ENCODE measurements around the gene MTMR4. TPM values are rescaled to one million over a fixed set of nuclear protein-coding genes. Genes with fewer than 3 reads are reported as not detected.
A peak's percentile ranks its signal among the peaks of the same experiment; 100 is the strongest.

Gene MTMR4
- total and polyA plus RNA-seq, 10 donors, result 12.7 to 61.9 (median 50.1) TPM

DNA sequence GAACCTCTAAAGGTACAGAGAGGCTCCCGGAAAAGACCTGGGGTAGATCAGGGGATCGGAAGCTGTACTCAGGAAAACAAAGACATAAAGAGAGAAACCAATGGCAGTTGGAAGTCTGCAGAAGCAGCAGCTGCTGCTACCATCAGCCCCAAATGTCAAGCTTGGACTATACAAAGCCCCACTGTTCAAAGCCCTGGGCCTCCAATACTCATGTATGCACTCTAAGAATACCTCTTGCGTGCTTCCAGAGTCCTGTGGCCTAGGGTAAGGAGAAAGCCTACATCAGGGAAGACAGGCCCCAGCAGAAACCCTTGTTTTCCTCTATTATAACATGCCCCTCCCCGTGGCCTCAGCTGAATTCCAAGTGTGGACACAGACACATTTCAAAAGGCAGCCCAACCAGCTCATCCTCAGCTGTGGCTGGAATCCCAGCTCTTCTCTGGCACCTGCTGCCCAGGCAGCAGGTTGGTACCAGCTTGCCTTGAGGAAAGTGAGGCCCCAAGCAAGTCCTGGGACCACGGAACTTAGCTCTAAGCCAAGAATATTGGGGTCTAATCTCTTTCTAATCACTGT is 19.3 kb upstream of the MTMR4 start:
- Histone ChIP-seq H3K36me3 (no peaks in the 10 kb centered on the region), H3K4me3 (no peak overlapping the region), H3K9me3 (no peaks in the 10 kb centered on the region), H3K27me3 (replicated peaks in 1 of 7) (peaks cover 0 to 30% (median 0%) of the 10 kb centered on the region in 7 donors), H3K27ac (no peak overlapping the region), H3K4me1 (peaks cover 1 to 67% (median 24%) of the 10 kb centered on the region in 6 donors)
- intact Hi-C loops (cut with DNase I; ENCODE audit: low total_unique reads), result no loop called here
- TF ChIP-seq POLR2A (IDR thresholded peaks at IDR 0.05) (no peak), POLR2AphosphoS5 (IDR thresholded peaks at IDR 0.05) (no peak)
- TF ChIP-seq, protein P1, sequence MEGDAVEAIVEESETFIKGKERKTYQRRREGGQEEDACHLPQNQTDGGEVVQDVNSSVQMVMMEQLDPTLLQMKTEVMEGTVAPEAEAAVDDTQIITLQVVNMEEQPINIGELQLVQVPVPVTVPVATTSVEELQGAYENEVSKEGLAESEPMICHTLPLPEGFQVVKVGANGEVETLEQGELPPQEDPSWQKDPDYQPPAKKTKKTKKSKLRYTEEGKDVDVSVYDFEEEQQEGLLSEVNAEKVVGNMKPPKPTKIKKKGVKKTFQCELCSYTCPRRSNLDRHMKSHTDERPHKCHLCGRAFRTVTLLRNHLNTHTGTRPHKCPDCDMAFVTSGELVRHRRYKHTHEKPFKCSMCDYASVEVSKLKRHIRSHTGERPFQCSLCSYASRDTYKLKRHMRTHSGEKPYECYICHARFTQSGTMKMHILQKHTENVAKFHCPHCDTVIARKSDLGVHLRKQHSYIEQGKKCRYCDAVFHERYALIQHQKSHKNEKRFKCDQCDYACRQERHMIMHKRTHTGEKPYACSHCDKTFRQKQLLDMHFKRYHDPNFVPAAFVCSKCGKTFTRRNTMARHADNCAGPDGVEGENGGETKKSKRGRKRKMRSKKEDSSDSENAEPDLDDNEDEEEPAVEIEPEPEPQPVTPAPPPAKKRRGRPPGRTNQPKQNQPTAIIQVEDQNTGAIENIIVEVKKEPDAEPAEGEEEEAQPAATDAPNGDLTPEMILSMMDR (IDR thresholded peaks at IDR 0.05 in 8 of 11, conservative IDR thresholded peaks at IDR 0.05 in 3 of 11), result no peak
- DNase-seq, result no peak
- 92 to 98% (median 96%) methylated on average over 5 of the region's 5 CpGs for WGBS, 5 donors

DNA sequence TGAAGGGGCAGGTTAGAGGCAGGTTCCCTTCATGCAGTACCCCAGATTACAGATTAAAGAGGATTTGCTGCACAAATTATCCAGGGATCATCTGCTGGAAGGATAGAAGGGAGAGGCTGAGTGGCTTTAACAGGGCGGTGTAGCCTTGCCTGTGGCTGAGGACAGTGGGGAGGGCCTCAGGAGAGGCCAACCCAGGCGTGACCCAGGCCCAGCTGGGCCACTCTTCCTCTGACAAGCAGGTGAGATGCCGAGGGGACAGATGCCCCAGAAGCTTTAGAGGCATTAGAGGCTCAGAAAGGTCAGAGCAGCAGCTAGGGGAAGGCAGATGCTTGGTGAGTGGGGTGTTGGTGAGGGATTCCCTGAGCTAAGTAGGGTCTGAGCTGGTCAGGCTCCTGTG is 18.1 kb upstream of the MTMR4 start:
- H3K27ac ChIP-seq, result peak overlapping the region in 4 of 8 donors; percentile 51 to 74 (median 71)
- H3K27me3 ChIP-seq (replicated peaks in 1 of 7), result peaks cover 0 to 30% (median 0%) of the 10 kb centered on the region in 7 donors
- no peak for TF ChIP-seq POLR2AphosphoS5 (IDR thresholded peaks at IDR 0.05)
- TF ChIP-seq, protein P1 (IDR thresholded peaks at IDR 0.05 in 8 of 11, conservative IDR thresholded peaks at IDR 0.05 in 3 of 11), result no peak
- no peak for TF ChIP-seq POLR2A (IDR thresholded peaks at IDR 0.05)
- H3K4me1 ChIP-seq, result peaks cover 0 to 68% (median 22%) of the 10 kb centered on the region in 6 donors
- WGBS, 5 donors, result 65 to 80% (median 71%) methylated on average over 3 of the region's 3 CpGs
- no peaks in the 10 kb centered on the region for H3K9me3 ChIP-seq
- H3K36me3 ChIP-seq, result no peaks in the 10 kb centered on the region
- H3K4me3 ChIP-seq, result peak overlapping the region in 6 of 8 donors; percentile 43 to 83 (median 53)
- no peak for DNase-seq
- intact Hi-C loops (cut with DNase I; ENCODE audit: low total_unique reads), result no loop called here

DNA sequence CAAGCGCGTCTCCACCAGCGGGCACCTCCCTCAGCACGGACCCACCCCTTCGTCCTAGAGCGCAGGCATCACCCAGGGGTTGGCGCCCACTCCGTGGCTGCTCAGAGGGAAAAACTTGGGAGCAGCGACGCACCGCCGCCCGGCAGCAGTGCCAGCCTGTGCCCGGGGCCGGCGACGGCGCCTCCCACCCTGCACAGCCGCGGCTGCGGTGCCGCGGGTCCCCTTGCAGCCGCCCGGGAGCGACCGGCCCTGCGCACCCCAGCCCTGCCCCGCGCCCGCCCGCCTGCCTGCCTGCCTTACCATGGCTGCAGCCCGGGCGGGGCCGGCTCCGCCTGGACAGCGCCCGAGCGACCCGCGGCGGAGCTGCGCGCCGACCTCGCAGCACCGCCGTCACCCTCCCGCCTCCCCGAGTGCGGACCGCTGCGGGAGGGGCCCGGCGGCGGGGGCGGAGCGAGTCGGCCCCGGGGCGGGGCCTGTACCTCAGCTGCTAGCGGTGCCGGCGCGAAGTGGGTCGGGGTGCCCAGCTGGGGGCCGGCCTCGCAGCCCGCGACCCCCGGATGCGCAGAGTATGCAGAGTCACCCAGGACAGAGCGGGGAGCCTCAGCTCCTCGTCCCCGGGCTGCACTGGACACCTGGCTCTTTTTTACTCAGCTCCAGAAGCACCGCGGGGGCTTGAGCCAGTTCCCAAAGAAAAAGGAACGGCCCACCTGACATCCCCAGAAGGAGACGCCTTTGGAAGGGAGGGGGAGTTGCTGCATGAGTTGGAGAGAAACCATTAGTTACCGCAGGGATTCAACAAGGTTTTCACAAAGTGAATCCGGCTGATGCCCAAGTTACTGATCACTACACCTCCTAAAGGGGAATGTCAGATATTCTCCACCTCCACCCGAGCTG is 17.5 kb upstream of the MTMR4 start:
- peak; percentile 91 for DNase-seq
- Histone ChIP-seq H3K27ac (peak overlapping the region in 6 of 8 donors; percentile 26 to 74 (median 70)), H3K9me3 (no peaks in the 10 kb centered on the region), H3K4me1 (peaks cover 0 to 75% (median 26%) of the 10 kb centered on the region in 6 donors), H3K27me3 (replicated peaks in 1 of 7) (peaks cover 0 to 30% (median 0%) of the 10 kb centered on the region in 7 donors), H3K4me3 (peak overlapping the region; percentile 17 to 83 (median 48)), H3K36me3 (no peaks in the 10 kb centered on the region)
- WGBS, 5 donors, result 3 to 5% (median 4%) methylated on average over 26 to 82 of the region's 82 CpGs
- peak in 2 of 3 donors; percentile 49 to 62 for TF ChIP-seq POLR2AphosphoS5 (IDR thresholded peaks at IDR 0.05)
- TF ChIP-seq, protein P1 (IDR thresholded peaks at IDR 0.05 in 8 of 11, conservative IDR thresholded peaks at IDR 0.05 in 3 of 11), result no peak
- intact Hi-C loops (cut with DNase I; ENCODE audit: low total_unique reads), result no loop called here

DNA sequence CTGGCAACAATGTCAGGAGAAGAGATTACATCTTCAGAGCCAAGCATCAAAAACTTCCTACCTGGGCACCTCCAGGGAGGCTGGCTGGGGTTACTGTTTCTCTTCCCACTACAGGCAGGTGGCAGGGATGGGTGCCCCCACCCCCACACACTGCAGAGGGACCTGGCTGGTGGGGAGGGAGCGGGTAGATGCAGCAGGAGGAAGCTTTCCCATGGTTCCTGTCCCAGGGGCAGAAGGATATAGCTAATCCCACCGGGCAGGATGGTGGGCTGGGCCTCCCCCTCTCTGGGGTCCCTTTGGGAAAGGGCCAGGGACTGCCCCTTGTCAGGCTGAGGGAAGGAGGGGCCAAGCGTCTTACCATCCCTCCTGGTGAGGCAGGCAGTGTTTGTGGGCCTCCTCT is 16.7 kb upstream of the MTMR4 start:
- Histone ChIP-seq H3K4me1 (peaks cover 0 to 79% (median 28%) of the 10 kb centered on the region in 6 donors), H3K27me3 (replicated peaks in 1 of 7) (peaks cover 0 to 30% (median 0%) of the 10 kb centered on the region in 7 donors), H3K9me3 (no peaks in the 10 kb centered on the region), H3K27ac (peak overlapping the region in 5 of 8 donors; percentile 51 to 74 (median 70)), H3K4me3 (peak overlapping the region; percentile 17 to 83 (median 48)), H3K36me3 (no peaks in the 10 kb centered on the region)
- no peak for DNase-seq
- intact Hi-C loops (cut with DNase I; ENCODE audit: low total_unique reads), result no loop called here
- 59 to 80% (median 69%) methylated on average over 1 to 3 of the region's 3 CpGs for WGBS, 5 donors
- TF ChIP-seq POLR2A (IDR thresholded peaks at IDR 0.05) (no peak), POLR2AphosphoS5 (IDR thresholded peaks at IDR 0.05) (no peak)
- TF ChIP-seq, protein P1 (IDR thresholded peaks at IDR 0.05 in 8 of 11, conservative IDR thresholded peaks at IDR 0.05 in 3 of 11), result no peak

All from spleen (tissue), 11 donors.